NCI-H226 (cell line): ENCODE data around the gene FASN.
A peak's percentile ranks its signal among the peaks of the same experiment; 100 is the strongest.

ENCODE experiments used
- DNase-seq: peaks from one replicate; pipeline ENCODE4 v3.0.0-alpha.2; 2015

FASN gene

DNA sequence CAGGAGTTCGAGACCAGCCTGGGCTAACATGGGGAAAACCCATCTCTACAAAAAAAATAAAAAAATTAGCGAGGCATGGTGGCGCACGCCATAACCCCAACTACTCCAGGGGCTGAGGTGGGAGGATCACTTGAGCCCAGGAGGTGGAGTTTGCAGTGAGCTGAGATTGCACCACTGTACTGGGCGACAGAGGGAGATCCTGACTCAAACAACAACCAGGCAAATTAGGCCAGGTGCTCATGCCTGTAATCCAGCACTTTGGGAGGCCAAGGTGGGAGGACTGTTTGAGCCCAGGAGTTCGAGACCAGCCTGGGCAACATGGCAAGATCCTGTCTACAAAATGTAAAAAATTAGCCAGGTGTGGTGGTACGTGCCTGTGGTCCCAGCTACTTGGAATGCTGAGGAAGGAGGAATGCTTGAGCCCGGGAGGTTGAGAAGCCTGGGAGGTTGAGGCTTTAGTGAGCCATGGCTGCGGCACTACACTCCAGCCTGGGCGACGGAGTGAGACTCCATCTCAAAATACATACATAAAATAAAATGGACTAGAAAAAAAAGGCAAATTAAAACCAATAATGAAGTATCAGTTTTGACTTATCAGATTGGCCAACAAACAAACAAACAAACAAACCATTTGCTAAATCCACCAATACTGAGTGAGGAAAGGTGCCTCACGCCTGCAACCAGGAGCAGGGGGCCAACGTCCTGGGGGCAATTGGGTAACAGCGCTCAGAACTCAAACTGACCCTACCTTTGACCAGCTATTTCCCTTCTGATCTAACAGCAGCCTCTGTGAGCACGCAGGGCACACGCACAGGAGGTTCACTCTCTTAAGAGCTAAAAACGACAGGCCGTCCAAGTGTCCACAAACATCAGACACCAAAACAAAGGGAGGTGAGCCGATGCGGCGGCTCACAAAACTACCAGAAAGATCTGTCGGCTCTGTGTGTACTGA, 19.4 kb upstream of the FASN start:
- DNase-seq = no peak

DNA sequence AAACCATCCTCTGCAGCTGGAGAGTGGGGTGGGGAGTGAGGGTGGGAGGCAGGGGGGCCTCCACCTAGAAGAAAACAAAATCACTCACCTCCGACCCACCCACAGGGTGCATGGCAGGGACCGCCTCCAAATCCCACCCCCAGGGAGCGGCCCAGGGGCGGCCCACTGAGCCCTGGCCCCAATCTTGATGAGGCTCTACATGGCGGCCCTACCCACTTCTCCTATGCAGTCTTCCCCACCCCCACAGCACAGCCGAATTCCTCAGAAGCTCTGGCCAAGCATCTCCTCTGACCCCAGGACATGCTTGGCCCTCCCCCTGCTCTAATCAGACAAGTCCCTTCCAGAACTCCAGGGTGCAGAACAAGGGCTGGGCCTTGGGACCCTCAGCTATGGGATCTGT, 18.2 kb upstream of the FASN start:
- no peak for DNase-seq

DNA sequence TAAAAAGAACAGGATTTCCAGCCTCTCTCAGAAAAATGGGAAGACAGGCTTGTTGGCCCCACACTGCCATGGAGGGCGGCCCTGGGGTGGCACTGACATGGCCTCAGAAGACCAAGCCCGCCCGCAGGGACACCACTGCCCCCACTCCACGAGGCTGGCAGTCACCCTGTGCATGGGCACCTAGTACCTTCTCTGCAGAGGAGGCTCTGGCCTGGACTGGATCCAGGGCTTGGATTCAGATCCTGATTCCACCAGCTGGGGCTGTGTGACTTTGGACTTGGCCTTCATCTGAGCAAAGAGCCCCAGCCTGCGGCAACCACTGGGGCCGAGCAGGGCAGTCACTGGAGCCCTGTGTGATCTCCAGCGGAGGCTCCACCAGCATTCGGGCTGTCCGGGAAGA, 16.8 kb upstream of the FASN start:
- DNase-seq = no peak

DNA sequence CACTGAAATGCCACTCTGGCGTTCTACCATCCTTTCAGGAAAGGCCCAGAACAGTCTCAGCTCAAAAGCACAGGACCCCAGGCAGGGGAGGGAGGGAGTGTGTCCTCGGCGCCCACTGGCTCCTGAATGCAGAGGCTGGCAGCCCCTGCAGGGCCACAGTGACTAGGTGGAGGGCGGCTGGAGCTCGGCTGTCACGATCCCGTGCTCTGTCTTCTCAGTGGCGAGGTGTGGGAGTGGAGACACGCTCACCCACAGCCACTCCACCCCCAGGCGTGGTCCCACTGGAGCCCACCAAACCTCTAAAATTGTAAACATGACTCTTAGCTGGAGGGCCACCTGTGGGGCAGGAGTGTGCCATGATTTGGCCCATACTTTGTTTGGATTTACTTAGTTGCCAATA, 16.4 kb upstream of the FASN start:
- no peak for DNase-seq

DNA sequence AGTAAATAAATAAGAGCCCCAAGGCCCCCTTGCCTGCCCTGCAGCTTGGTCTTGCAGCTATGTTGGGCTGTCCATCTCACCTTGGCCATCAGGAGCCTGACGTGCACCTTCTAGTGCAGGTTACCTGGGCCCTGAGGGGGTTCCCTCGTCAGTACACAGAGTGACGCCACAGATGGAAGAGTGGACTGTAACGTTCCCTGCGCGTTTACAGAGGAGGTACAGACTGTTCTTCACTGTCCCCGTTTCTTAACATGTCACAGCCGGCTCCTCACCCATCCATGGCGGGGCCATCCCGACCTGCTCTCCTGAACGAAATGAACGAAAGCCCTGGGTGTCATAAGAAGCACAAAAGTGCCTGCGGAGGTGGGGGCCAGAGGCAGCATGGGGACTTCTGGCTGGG, 15.9 kb upstream of the FASN start:
- DNase-seq = no peak

DNA sequence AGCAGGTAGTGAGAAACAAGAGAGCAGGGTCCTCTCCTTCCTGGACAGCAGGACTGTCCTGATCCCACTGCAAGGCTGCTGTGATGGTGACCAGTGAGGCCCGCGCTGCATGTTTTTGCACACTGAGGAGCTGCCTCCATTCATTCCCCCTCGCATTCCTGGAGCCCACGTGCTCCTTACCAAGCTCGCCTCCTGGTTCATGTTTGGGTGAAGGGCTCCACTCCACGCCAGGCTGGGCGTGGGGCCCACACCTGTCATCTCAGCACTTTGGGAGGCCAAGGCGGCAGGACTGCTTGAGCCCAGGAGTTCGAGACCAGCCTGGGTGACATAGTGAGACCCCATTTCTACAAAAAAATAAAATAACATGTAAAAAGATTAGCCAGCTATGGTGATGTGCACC, 15.4 kb upstream of the FASN start:
- DNase-seq = no peak

DNA sequence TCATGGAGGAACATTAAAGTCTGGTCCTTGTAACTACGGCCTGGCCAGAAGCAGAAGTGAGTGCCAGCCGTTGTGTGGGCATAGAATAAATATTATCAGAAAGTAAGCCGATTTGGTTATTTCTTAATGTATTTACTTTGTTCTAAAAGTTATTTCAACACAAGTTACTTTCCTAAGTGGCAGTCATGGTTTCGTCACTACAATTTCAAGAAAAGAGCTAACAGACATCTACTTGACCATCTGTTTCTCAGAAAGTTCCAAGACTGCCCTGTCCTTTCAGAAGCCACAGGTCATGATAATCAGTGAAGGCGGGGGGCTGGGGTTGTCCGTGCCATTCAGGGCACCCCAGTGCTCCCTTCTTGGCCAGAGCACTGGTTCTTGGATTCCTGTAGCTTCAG, 14.9 kb upstream of the FASN start:
- no peak for DNase-seq

DNA sequence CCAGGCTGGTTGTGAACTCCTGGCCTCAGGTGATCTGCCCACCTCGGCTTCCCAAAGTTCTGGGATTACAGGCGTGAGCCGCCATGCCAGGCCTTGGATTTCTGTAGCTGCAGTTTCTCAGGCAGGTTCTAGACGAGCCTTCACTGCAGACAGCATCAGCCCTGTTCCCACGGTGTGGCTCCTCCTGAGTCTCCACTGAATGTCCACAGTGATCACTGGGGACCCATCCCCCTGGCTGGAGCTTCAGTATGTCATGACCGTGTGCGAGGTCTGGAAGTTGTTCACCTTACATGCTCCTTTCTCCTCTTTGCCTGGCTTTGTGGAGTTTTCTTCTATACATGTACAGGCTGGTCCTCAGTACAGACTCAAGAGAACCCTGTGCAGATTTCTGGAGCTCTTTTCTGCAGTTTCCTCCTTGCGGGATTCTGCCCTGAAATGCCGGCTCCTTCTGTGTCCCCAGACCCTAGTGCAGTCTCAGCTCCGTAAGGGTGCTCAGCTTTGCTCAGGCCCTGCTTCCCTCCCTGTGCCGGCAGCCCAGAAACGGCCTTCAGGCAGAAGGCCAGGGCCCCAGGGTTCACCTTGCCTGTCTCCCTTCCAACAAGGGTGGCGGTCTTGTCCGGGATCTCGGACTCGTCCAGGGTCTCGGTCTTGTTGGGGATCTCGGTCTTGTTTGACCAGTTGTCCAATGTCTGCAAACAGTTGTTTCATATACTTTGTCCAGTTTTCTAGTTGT, 14.3 kb upstream of the FASN start:
- DNase-seq = no peak

DNA sequence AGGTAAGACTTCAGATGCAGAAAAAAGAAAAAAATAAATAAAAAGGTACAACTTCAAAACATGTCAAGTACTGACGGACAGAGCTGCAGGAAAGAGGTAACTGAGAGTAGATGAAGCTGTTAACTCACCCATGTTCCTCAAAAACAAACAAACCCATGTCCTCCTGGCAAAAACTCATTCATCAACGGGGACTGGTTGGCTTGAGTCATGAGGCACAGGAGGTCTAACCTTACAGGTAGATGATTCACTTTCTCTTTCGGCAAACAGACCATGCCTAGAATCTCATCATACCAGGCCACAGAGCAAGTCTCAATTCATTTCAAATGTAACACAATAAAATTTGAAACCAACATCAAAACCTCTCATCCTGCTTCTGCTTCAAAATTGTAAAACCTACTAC, 12.3 kb upstream of the FASN start:
- no peak for DNase-seq

DNA sequence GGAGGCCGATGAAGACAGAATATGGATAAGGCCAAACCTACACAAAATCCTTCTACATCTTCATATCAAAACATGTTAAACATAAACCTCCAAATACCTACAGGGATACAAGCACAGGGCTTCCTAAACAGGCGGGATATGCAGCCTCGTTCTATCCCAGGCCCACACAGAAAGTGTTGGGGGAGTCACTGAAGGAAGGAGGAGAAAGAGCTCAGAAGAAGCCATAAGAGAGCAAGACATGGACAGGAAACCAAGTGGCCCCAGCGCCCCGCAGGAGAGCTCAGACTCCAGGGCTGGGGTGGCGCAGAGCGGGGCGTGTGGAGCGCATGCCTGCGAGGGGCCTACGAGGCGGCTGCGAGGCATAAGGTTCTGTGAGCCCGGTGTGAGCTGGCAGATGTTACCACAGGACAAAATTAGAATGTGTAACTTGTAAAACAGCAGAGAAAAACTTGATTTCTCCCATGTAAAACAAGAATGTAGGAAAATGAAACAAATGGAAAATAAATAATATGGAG, 11.0 kb upstream of the FASN start:
- DNase-seq = no peak

DNA sequence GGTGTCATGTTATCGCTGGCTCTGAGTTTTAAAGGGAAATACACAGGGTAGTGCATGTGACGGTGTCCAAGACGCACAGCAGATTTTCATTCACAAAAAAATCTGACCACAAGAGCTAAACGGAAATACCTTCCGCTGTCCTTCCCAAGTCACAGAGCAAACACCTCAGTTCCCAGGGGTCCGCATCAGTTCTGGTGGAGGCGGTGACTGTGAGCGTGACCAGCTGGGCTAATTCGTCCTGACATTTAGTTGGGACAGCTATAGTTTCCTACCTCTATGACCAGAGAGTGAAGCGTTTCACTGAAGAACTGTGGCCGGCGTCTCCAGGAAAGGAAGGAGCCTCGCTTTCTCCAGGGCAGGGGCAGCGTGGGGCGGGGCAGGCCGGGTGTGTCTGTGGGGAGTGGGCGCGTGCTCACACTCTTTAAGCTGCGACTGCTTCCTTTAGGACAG, 10.5 kb upstream of the FASN start:
- no peak for DNase-seq

DNA sequence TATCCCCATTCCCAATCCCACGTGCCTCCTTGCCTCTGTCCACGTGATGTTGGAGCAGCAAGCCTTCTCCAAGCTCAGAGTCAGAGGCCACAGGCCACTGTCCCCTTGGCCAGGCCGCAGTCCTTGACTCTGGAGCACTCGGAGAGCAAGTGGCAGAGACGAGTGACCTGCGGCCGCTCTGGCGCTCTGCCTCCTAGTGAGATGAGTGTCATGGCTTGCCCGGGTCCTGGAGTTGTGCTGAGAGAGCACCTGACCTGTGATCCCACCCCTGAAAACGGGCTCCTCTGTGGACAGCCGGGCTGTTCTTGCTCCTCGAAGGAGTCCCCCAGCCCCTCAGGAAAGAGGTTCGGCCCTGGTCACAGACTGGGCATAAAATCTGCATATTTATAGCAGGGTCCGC, 10.0 kb upstream of the FASN start:
- DNase-seq = no peak

DNA sequence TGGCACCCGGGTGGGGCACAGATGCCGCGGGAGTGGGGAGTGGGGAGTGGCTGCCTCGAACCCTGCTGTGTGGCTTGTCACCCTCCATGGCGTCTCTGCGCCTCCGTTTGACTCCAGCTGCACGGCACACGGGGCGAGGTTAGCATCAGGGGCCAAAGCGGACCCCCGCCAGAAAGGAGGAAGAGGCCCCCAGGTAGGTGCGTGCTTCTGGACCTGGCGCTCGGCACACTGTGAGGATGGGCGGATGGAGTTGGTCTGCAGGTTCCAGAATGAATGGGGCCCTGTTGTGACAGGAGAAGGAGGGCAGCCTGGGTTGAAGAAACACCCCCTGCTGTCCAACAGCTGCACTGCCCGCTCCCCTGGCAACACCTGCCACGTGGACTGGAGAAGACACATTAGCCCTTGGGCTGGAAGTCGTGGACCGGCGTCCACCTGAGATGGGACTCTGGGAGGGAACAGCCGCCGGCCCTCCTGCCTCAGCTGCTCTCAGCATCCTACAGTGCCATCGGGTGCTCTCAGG, 9.4 kb upstream of the FASN start:
- no peak for DNase-seq

DNA sequence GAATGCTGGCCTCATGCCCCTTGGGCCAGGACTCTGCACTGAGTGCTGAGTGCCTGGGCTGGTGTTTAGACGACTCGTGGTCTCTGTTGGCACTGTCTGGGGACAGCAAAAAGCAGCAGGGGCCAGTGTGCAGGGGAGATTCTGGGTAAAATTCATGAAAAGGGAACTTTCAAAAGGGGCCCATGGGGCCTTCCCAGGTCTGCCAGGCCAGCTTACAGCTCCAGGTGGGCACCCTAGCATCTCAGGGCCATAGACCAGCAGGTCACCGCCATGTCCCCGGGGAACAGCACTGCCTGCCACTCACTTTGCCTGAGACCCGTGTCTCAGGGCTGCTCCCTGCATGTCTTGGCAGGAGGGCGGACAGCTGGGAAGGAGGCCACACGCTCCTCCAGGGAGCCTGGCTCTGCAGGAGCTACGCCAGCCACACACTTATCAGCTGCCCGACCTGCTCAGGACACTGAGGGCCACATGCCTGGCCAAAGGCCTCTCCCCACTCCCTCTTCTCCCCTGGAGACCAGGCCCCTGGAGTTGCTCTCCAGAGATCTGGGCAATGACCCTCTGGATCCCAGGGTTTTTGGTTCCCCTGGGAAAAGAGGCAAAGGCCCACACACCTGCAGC, 8.8 kb upstream of the FASN start:
- no peak for DNase-seq

DNA sequence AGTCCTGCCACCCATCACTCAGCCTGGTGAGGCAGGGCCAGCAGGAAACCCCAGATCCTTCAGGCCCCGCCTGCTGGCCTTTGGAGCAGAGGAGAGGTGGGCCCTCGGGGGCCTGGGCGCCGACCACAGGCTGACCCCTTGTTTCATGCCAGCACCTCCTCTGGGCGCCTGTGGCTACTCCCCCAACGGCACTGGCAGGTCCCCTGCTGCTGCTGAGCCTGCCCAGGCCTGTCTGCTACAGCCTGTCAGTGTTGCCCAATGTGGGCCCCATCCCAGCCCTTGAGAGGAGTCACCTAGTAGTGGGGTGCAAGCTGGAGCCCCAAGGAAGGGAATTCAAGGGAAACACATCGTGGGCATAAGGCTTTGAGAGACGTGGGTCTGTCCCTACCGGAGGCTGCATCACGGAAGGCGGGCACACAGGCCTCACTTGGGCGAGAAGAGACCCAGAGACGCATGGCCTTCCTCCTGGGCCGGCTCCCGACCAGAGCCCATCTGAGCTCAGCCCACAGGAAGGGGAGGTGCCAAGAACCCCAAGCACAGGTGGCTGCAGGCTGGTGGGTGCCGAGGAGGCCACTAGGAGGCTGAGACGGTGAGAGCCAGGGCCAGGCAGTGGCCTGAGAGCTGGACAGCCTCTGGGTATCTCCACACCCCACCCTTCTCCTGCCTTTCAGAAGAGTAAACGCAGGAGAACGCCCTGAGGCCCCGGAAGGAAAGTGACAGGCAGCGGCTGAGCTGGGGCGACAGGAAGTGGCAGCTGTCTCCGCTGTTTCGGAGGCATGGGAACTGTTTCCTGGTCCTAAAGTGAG, 8.0 kb upstream of the FASN start:
- peak; percentile 70 for DNase-seq

DNA sequence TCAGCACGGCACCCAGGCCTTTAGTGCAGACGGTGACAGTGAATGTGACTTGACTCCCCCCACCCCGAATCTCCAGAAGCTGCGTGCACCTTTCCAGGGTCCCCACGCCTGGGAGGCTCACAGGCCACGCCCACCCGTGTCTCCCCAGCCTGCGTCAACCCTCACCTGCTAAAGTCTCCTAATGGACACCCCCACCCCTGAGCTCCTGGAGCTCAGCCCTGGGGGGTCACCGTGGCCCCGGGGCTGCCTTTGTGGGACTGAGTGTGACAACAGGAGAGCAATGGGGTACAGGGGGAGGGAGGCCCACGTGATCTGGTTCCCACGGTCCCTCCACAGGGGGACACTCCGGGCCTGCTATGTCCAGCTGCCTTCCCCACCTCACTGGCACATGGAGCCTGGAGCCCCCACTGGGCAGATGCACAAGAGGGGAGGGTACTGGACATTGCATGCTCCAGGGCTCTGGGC, 7.4 kb upstream of the FASN start:
- DNase-seq = no peak

DNA sequence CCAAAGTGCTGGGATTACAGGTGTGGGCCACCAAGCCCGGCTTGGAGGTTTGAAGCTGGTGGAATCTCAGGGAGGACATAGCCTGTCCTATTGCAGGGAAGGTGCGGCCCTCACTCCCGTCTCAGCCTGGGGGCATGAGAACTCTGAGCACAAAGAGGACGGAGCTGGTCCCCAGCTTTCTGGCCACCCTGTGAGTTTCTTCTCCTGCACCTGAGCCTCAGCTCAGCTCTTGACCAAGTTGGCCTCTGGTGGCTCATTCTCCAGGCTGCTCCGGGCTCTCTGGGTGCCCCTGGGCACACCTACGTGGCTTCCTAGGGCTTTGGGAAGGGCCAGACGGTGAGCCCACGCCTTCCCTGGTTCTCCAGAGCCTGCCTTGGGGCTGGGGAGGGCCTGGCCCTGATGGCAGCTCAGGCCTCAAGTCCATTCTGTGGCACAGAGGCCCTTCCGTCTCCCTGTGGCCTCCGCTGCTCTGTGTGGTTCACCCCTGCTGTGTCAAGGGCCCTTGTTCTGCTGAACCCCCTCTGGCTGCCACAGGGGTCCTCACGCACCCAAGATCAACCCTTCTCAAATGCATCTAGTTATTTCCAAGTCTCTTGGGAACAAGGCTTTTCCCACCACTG, 6.9 kb upstream of the FASN start:
- DNase-seq = no peak

DNA sequence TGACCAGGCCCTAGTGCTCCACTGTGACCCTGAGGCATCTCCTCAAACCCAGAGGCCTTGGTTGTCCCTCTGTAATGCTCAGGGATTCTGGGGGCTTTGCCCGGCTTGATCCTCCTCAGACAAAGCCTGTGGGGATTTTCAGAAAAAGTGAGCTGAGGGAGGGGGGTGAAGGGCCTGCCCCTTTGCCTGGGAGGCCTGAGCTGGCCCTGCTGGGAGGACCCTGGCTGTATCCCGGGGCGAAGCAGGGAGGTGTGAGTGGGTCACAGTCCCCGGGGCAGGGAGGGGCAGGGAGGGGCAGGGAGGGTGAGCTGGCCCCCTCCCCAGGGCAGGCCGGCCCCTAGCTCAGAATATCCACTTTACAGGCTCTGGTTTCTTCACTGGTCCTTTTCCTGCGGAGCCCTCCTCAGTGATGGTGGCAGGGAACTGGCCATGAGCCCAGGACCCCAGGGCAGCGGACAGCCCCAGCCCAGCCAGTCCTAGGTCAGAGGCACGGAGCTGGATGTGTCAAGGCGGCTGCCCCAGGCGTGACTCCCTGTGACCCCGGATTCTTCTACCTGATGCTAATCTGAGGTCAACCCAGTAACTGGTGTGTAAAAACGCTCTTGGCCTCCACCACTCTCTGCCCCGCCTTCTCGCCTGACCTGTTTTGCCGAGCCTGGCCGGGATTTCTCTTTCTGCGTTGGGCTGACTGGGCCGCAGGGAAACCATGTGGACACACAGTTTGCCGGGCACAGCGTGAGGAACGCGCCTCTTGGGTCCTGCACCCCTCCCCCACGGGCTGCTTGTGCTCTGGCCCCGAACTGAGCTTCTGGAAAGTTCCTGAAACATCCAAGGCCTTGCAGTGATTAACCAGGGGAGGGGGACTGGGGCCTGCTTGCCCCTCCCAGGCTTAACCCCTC, 5.8 kb upstream of the FASN start:
- no peak for DNase-seq

DNA sequence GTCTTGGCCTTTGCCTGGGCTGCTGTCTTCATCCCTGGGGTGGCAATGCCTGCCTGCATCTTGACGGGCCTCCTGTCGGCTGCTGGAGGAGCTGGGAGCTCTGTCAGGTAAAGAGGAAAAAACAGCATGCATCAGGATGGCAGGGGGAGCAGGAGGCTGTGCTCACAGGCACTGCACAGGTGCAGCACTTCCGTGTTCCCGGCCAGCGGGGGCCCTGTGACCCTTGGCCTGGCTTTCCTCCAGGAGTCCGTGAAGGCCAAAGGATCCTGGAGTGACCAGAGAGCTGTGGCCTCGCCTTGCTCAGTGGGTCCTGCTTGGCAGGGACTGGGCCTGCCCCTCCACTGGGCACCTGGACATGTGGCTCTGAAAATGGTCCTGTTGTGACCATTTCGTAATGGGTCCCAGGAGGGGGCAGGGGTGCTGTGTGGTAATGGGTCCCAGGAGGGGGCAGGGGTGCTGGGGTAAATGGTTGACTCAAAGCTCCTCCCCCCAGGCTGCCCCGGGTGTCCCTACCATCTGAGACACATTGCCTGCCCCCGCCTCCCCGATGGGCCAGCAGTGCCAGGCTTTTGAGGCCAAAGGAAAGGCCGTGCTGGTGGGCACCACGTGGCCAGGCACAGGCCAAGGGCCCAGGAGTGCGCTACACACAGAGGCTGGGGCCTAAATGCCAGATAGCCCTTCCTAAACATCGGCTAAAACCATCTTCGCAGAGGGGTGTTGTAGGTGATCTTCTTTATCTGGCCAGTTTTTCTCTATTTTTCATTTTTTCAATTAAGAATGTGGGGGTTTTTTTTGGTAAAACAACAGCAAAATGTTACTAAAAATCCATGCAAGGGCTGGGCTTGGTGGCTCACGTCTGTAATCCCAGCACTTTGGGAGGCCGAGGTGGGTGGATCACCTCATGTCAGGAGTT, 4.0 kb upstream of the FASN start:
- DNase-seq = no peak

DNA sequence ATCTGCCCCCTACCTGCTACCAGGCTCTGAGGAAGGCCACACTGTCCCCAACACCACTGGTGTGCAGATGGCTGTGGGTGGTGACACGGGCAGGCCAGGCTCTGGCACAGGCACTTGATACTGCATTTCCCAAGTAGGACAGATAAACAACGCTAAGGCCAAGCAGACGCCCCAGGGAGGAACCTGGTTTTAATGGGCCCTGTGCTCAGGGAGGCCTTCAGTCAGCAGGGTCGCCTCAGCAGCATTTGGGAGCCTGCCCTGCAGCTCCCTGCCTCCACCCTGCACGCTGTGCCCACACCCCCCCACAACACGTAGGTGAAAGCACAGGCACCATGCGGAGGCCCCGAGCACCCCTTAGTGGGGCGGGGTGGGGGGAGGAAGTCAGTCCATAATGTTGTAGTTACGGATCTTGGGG, 3.3 kb upstream of the FASN start:
- DNase-seq = no peak
